HCT116 (cell line): ENCODE results near the gene SP3. TPM values are rescaled to one million over a fixed set of nuclear protein-coding genes. Genes with fewer than 3 reads are reported as not detected.

ENCODE experiments used
- ATAC-seq: fragments of 200-7000 bp; cut with Tn5 transposase; 2 replicates; pipeline ENCODE4 v1.9.1; 2020; ENCODE audit warnings: mild to moderate bottlenecking, moderate library complexity
- BruUV-seq: library from RNA; stranded (reverse); fragments of 400-500 nt; replicated peaks from 2 replicates; lab custom pipeline; 2021; lab: Mats Ljungman, UMichigan
- CTCF ChIA-PET: fragments of 300-600 bp; sonication (Branson Sonifier 250); formaldehyde crosslinking; loops from one replicate; lab custom pipeline; 2021; ENCODE audit warnings: antibody characterized with exemption; lab: Charles Lee
- POLR2A ChIA-PET: fragments of 300-600, 350-600 bp; sonication (Branson Sonifier 250); formaldehyde crosslinking; loops from one replicate; lab custom pipeline; 2021; ENCODE audit warnings: antibody characterized with exemption; lab: Charles Lee
- RAD21 ChIA-PET, 2 experiments: fragments of 300-600 bp; sonication (Branson Sonifier 250); formaldehyde crosslinking; loops; one replicate each; lab custom pipeline; 2023; ENCODE audit warnings: low total read pairs in 2 of 2; ENCODE audit not compliant: uncharacterized antibody in 2 of 2, unreplicated experiment in 2 of 2, low non-redundant PET in 1 of 2; lab: Charles Lee
- DNase-seq: peaks from one replicate; pipeline ENCODE4 v3.0.0-alpha.2; 2010; ENCODE audit warnings: low read depth, low spot score
- H2AFZ ChIP-seq: fragments of 200-600 bp; shearing (Covaris generic), sonication (generic); 2 replicates; pipeline ENCODE4 v1.6.1; 2017; ENCODE audit warnings: low read depth, mixed run types, mixed read lengths, antibody characterized with exemption, low read length; ENCODE audit not compliant: poor library complexity, severe bottlenecking
- H3K27ac ChIP-seq: 2 replicates; pipeline ENCODE4 v1.5.1; 2012; ENCODE audit warnings: low read depth, low read length
- H3K27me3 ChIP-seq: fragments of 200-600 bp; sonication (generic); 2 replicates; pipeline ENCODE4 v1.6.1; 2016; ENCODE audit warnings: mixed run types, low read length, mixed read lengths; ENCODE audit not compliant: insufficient read depth
- H3K36me3 ChIP-seq, 2 experiments: fragments of 200-500 bp in 1 of 2; fragments of 200-600 bp in 1 of 2; sonication (Bioruptor generic) in 1 of 2; sonication (generic) in 1 of 2; 2 replicates each; pipeline versions ENCODE4 v1.5.1 to v1.6.1; 2014 to 2016; ENCODE audit warnings: low read length in 2 of 2, inconsistent platforms in 1 of 2, mixed read lengths in 1 of 2, mixed run types in 1 of 2; ENCODE audit not compliant: insufficient read depth in 2 of 2, control insufficient read depth in 1 of 2
- H3K4me1 ChIP-seq, 2 experiments: fragments of 200-600 bp in 1 of 2; sonication (generic) in 1 of 2; 2 replicates each; pipeline versions ENCODE4 v1.5.1 to v1.6.1; 2012 to 2017; ENCODE audit warnings: low read length in 2 of 2, inconsistent platforms in 1 of 2, mild to moderate bottlenecking in 1 of 2, mixed read lengths in 1 of 2, mixed run types in 1 of 2, moderate library complexity in 1 of 2; ENCODE audit not compliant: insufficient read depth in 2 of 2, control insufficient read depth in 1 of 2
- H3K4me2 ChIP-seq: fragments of 200-600 bp; sonication (generic); 2 replicates; pipeline ENCODE4 v1.6.1; 2017; ENCODE audit warnings: mixed run types, low read length, mixed read lengths
- H3K4me3 ChIP-seq, 2 experiments: fragments of 200-600 bp in 1 of 2; sonication (generic) in 1 of 2; replicated peaks in 1 of 2; 2 replicates each; pipeline ENCODE4 v1.5.1; 2011 to 2016; ENCODE audit warnings: low read length in 2 of 2, control low read depth in 1 of 2, low read depth in 1 of 2, mild to moderate bottlenecking in 1 of 2, mixed read lengths in 1 of 2, mixed run types in 1 of 2
- H3K79me2 ChIP-seq: fragments of 200-600 bp; sonication (generic); 2 replicates; pipeline ENCODE4 v1.6.1; 2017; ENCODE audit warnings: mild to moderate bottlenecking, mixed run types, low read length, moderate library complexity, mixed read lengths; ENCODE audit not compliant: insufficient read depth
- H3K9ac ChIP-seq: fragments of 200-600 bp; sonication (generic); 2 replicates; pipeline ENCODE4 v1.6.1; 2016; ENCODE audit warnings: low read length, mixed read lengths
- H3K9me2 ChIP-seq: fragments of 200-600 bp; sonication (generic), shearing (Covaris generic); 2 replicates; pipeline ENCODE4 v1.6.1; 2017; ENCODE audit warnings: mixed run types, mild to moderate bottlenecking, moderate library complexity; ENCODE audit not compliant: insufficient read depth
- H3K9me3 ChIP-seq, 2 experiments: fragments of 200-500 bp in 1 of 2; fragments of 200-600 bp in 1 of 2; sonication (Bioruptor generic) in 1 of 2; sonication (generic) in 1 of 2; 2 replicates each; pipeline ENCODE4 v1.6.1; 2014 to 2017; ENCODE audit warnings: low read length in 2 of 2, mixed read lengths in 2 of 2, inconsistent platforms in 1 of 2, low read depth in 1 of 2, mild to moderate bottlenecking in 1 of 2, mixed run types in 1 of 2, moderate library complexity in 1 of 2; ENCODE audit not compliant: control insufficient read depth in 1 of 2, insufficient read depth in 1 of 2
- H4K20me1 ChIP-seq: fragments of 200-600 bp; sonication (generic), shearing (Covaris generic); 2 replicates; pipeline ENCODE4 v1.6.1; 2017; ENCODE audit warnings: mixed run types, mild to moderate bottlenecking, moderate library complexity; ENCODE audit not compliant: insufficient read depth
- ATF3 ChIP-seq: IDR thresholded peaks from 2 replicates; pipeline ENCODE4 v1.6.1; 2012
- CEBPB ChIP-seq: IDR thresholded peaks from 2 replicates; pipeline ENCODE4 v1.6.1; 2012; ENCODE audit warnings: low read depth
- CTCF ChIP-seq, 3 experiments: fragments of 200-600 bp in 1 of 3; sonication (generic) in 1 of 3; IDR thresholded peaks in 2 of 3; conservative IDR thresholded peaks in 1 of 3; 2 replicates each; pipeline ENCODE4 v1.5.1; 2012 to 2017; ENCODE audit warnings: low read depth in 2 of 3, low read length in 2 of 3, antibody characterized with exemption in 1 of 3, borderline replicate concordance in 1 of 3, control low read depth in 1 of 3, mild to moderate bottlenecking in 1 of 3, mixed read lengths in 1 of 3, mixed run types in 1 of 3, moderate library complexity in 1 of 3; ENCODE audit not compliant: insufficient read depth in 1 of 3
- EGR1 ChIP-seq: IDR thresholded peaks from 2 replicates; pipeline ENCODE4 v1.6.1; 2012; ENCODE audit warnings: low read depth
- EZH2 ChIP-seq: fragments of 200-600 bp; sonication (generic); IDR thresholded peaks from 2 replicates; pipeline ENCODE4 v1.6.1; 2017; ENCODE audit warnings: antibody characterized with exemption, mixed run types
- EZH2phosphoT487 ChIP-seq: fragments of 200-600 bp; IDR thresholded peaks from 2 replicates; pipeline ENCODE4 v1.6.1; 2018; ENCODE audit warnings: antibody characterized with exemption, borderline replicate concordance
- FOSL1 ChIP-seq: IDR thresholded peaks from 2 replicates; pipeline ENCODE4 v1.6.1; 2012; ENCODE audit warnings: low read depth
- JUND ChIP-seq: IDR thresholded peaks from 2 replicates; pipeline ENCODE4 v1.6.1; 2012
- SP1 ChIP-seq: IDR thresholded peaks from 2 replicates; pipeline ENCODE4 v1.6.1; 2012; ENCODE audit warnings: low read depth
- SRF ChIP-seq: IDR thresholded peaks from 2 replicates; pipeline ENCODE4 v1.6.1; 2012; ENCODE audit warnings: low read depth
- TCF7L2 ChIP-seq: IDR thresholded peaks from 2 replicates; pipeline ENCODE4 v1.7.0; 2011; ENCODE audit warnings: borderline replicate concordance, inconsistent platforms; ENCODE audit not compliant: insufficient read depth, insufficient read length; ENCODE audit errors: extremely low read depth
- YY1 ChIP-seq: IDR thresholded peaks from 2 replicates; pipeline ENCODE4 v1.6.1; 2011; ENCODE audit warnings: low read length, low read depth, moderate library complexity, mild to moderate bottlenecking; ENCODE audit not compliant: insufficient replicate concordance; ENCODE audit errors: extremely low read depth
- ZNF274 ChIP-seq: fragments of 200-500 bp; sonication (Bioruptor generic); IDR thresholded peaks from 2 replicates; pipeline ENCODE4 v1.6.1; 2014; ENCODE audit warnings: mild to moderate bottlenecking, low read depth, low read length, inconsistent platforms
- intact Hi-C: fragments of 100-400 bp; cut with micrococcal nuclease; formaldehyde crosslinking; loops from 2 replicates; pipeline ENCODE4 v1.10.0; 2022
- total RNA-seq: library from RNA; stranded (reverse); gene quantifications from one replicate; pipeline ENCODE4 v1.2.1, GENCODE V29; 2021; ENCODE audit not compliant: unreplicated experiment
- TF ChIP-seq, protein P1 (sequence below): IDR thresholded peaks from 2 replicates; pipeline ENCODE4 v1.6.1; 2012; ENCODE audit warnings: low read depth
- TF ChIP-seq, protein P2 (sequence below): IDR thresholded peaks from 2 replicates; pipeline ENCODE4 v1.6.1; 2012

Gene SP3
- total RNA-seq, 1 experiment from 2014 or later: 98.0 TPM

GRCh38 chr2:174007010-174007409 is 41.8 kb upstream of the SP3 start:
- H3K4me3 ChIP-seq: no peak overlapping the region
- no peak for TF ChIP-seq EGR1
- no peak for TF ChIP-seq CEBPB
- intact Hi-C loops: no loop called here
- no peaks in the 10 kb centered on the region for H3K36me3 ChIP-seq
- no peaks in the 10 kb centered on the region for H3K27me3 ChIP-seq
- no peak for ATAC-seq
- H3K9me3 ChIP-seq: no peaks in the 10 kb centered on the region
- H3K4me1 ChIP-seq: peaks cover 0 to 8% of the 10 kb centered on the region in 2 experiments; a peak in 2 of 4 replicates
- H3K4me2 ChIP-seq: no peak overlapping the region
- H3K27ac ChIP-seq: no peak overlapping the region
- CTCF ChIA-PET: no interaction called here
- H3K79me2 ChIP-seq: no peaks in the 10 kb centered on the region
- RAD21 ChIA-PET: no interaction called here
- no TSS peak for BruUV-seq
- H4K20me1 ChIP-seq: no peaks in the 10 kb centered on the region
- POLR2A ChIA-PET: no interaction called here
- H2AFZ ChIP-seq: no peak overlapping the region
- DNase-seq: no peak
- no peak overlapping the region for H3K9ac ChIP-seq
- H3K9me2 ChIP-seq: no peaks in the 10 kb centered on the region

GRCh38 chr2:174005801-174006419 is 40.7 kb upstream of the SP3 start:
- no peaks in the 10 kb centered on the region for H3K27me3 ChIP-seq
- no peak for DNase-seq
- no peak overlapping the region for H3K27ac ChIP-seq
- ChIA-PET POLR2A (no interaction called here), RAD21 (no interaction called here), CTCF (no interaction called here)
- ATAC-seq: no peak
- H4K20me1 ChIP-seq: no peaks in the 10 kb centered on the region
- peaks cover 0 to 8% of the 10 kb centered on the region in 2 experiments; a peak in 2 of 4 replicates for H3K4me1 ChIP-seq
- no peaks in the 10 kb centered on the region for H3K79me2 ChIP-seq
- no peaks in the 10 kb centered on the region for H3K9me3 ChIP-seq
- H3K4me2 ChIP-seq: no peak overlapping the region
- no peak overlapping the region for H2AFZ ChIP-seq
- no peaks in the 10 kb centered on the region for H3K9me2 ChIP-seq
- intact Hi-C loops: no loop called here
- no TSS peak for BruUV-seq
- no peaks in the 10 kb centered on the region for H3K36me3 ChIP-seq
- no peak overlapping the region for H3K4me3 ChIP-seq
- no peak overlapping the region for H3K9ac ChIP-seq
- TF ChIP-seq JUND (no peak), YY1 (no peak), EZH2phosphoT487 (no peak), SRF (no peak), TCF7L2 (no peak), SP1 (no peak), ZNF274 (no peak), CTCF (IDR thresholded peaks at IDR 0.05 in 2 of 3, conservative IDR thresholded peaks at IDR 0.05 in 1 of 3; ENCODE audit: borderline replicate concordance in 1 of 3, insufficient read depth in 1 of 3, low read depth in 2 of 3, low read length in 2 of 3) (no peak), EZH2 (no peak), ATF3 (no peak), EGR1 (no peak), FOSL1 (no peak)
- TF ChIP-seq, protein P1, sequence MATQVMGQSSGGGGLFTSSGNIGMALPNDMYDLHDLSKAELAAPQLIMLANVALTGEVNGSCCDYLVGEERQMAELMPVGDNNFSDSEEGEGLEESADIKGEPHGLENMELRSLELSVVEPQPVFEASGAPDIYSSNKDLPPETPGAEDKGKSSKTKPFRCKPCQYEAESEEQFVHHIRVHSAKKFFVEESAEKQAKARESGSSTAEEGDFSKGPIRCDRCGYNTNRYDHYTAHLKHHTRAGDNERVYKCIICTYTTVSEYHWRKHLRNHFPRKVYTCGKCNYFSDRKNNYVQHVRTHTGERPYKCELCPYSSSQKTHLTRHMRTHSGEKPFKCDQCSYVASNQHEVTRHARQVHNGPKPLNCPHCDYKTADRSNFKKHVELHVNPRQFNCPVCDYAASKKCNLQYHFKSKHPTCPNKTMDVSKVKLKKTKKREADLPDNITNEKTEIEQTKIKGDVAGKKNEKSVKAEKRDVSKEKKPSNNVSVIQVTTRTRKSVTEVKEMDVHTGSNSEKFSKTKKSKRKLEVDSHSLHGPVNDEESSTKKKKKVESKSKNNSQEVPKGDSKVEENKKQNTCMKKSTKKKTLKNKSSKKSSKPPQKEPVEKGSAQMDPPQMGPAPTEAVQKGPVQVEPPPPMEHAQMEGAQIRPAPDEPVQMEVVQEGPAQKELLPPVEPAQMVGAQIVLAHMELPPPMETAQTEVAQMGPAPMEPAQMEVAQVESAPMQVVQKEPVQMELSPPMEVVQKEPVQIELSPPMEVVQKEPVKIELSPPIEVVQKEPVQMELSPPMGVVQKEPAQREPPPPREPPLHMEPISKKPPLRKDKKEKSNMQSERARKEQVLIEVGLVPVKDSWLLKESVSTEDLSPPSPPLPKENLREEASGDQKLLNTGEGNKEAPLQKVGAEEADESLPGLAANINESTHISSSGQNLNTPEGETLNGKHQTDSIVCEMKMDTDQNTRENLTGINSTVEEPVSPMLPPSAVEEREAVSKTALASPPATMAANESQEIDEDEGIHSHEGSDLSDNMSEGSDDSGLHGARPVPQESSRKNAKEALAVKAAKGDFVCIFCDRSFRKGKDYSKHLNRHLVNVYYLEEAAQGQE: no peak
- TF ChIP-seq, protein P2, sequence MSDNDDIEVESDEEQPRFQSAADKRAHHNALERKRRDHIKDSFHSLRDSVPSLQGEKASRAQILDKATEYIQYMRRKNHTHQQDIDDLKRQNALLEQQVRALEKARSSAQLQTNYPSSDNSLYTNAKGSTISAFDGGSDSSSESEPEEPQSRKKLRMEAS: no peak
